Measurements from ENCODE around the gene RUNDC1.
"Not testable (repeated sequence)": the region's sequence is repeated elsewhere in the genome, so short reads cannot be mapped to it uniquely, and the experiment has no call there.

RUNDC1 gene

DNA sequence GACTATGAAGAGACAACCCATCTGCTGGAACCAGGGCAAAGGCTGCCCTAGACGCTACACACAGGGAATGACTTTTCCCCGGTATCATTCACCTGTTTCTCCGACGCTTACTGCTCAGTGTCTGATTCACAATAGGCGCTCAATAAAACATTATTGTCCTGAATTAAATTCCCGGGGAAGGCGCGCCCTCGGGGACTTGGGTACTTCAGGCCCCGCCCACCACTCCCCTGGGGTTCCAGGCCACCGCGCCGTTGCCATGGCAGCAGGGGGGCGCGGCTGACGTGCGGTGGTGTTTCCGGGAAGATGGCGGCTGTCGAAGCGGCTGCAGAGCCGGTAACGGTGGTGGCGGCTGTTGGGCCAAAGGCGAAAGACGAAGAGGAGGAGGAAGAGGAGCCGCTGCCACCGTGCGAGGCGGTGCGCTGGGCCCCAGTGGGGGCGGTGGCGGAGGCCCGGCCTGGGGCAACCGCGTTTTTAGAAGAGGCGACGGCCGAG is at the start of gene RUNDC1:
TSS of gene RUNDC1 (plus strand) at position 292 of the 492 bp plus-strand sequence. CDS start at position 304, 12 bp downstream.
- peak; percentile 97 for DNase-seq

DNA sequence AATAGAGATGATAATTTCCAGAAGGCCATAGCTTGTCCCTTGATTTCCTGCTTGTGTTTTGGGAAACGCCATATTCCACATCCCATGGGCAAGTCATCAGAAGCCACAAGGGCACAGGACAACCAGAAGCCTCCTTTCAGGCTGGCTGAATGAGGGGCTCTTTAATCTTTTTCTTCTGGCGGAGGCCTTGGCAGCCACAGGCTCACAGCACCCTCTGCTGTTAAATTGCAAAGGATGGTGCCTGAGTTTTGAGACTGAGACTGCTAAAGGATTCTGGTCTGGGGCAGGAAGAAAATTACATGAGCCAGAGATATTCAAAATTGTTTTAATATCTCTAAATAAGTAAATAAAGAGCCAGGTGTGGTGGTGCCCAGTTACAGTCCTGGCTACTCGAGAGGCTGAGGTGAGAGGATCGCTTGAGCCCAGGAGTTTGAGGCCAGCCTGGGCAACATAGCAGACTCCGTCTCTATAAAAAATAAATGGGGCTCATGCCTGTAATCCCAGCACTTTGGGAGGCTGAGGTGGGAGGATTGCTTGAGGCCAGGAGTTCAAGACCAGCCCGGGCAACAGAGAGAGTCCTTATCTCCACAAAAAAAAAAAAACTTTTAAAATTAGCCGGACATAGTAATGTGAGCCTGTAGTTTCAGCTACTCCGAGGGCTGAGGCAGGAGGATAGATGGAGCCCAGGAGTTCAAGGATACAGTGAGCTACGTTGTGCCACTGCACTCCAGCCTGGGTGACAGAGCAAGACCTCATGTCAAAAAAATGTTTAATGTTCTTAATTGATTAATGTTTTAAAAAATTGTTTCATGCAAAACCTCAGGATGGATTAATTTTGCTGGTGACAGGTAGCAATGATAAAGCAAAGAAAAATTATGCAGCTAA is 42.4 kb upstream of the RUNDC1 start:
- no peak for DNase-seq

DNA sequence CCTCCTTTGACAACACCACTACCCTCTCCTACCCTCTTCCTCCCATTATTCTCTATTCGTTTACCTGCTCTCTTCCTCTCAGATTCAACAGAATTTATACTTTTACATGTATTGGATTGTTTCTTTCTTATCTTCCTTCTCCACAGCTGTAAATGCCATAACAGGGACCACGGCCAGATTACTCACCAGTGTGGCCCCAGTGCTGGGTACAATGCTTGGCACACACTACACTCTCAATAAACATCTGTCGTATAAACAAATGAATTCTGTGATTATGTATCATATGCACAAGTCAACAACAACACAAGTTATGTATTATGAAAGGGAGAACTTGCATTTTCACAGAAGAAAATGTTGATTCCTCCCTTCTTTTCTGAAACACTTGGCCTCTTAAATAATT is 36.2 kb upstream of the RUNDC1 start:
- DNase-seq: no peak

DNA sequence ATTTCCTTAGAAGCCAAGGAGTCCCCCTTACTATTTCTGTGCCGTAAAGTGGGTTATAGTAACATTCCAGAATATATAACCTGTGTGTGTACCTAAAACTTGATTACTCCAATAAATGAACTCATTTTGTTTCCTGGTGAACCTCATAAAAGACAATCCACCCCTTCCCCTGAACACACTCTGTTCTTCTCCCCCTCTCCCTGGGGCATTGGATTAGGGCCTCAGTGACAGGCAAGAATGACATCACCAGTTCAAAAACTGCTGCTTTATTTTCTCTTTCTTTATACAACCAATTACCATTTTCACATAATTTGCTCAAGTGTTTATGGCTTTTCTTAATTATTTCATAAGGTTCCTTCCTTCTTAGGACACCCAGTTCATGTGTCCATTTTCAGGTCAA is 33.6 kb upstream of the RUNDC1 start:
- no peak for DNase-seq

DNA sequence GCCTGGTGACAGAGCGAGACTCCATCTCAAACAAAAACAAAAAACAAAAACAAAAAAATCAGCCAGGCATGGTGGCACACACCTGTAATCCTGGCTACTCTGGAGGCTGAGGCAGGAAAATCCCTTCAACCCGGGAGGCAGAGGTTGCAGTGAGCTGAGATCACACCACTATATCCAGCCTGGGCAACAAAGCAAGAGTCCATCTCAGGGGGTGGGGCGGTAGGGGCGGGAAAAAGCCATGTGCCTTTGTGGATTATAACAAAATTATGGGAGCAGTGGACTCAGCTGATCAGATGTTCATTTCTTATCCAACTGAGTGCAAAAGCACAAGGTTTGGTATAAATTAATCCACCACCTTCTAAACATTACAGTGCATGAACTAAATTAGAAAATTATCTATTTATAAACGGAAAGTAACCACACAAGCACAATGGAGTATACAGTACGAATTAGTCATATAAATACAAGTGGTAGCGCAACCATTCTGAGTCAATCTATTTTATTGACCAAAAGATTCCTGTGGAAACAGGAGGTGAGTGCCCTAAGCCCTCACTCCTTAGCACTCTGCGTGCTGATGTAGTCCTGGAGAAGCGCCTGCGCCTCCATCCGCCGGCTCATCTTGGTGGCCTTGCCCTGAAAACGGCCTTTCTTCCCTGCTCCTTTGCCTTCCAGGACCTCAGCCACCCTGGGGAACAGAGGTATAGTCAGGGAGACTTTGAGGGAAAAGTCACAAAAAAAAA is 30.2 kb upstream of the RUNDC1 start:
- DNase-seq: no peak

DNA sequence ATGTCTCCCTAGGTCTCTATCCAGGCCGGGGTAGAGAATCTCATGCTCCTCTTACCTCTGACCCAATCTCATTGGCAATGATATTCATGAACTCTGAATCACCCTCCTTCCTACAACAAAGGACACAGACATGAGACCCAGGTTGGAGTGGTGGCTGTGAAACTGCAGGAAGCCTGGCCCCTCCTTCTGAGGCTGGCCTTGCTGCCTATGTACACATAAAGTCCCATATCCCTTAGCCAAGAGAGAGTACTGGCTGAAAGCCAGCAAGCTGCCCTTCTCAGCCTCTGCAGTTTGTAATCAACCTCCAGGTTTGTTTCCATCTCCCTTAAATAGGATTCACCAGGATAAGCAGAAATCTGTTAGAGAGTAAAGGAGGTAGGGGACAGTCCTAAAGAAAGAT is 26.7 kb upstream of the RUNDC1 start:
- no peak for DNase-seq

DNA sequence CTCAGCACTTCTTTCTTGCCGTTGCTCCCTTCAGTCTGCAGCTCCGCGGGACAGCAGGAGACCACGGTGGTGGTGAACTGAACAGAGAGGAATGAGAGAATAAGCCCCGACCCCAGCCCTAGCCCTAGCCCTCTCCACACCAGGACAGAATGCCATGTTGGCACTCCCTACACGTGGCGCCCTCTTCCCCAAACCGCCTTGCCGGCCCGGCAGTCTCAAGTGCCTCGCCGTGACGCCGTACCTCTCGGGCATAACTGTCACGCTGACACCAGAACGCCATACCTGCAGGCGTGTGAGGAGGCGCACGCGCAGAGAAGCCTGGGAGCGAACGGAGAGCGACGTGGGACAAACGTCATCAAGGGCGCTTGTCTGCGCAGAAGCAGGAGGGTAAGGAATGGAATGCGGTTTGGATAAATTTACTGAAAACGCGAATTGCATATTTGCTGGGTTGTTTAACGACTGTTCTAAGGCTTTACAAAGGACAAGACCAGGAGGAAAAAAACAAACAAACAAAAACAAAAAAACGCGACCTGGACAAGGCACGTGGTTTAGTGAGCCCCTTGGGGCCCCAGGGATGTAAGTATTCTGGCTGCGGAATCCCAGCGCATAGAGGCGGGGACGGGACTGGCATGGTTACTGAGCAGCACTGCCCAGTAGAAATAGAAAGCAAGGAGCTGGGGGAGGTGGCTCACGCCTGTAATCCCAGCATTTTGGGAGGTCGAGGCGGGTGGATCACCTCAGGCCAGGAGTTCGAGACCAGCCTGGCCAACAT is 16.0 kb upstream of the RUNDC1 start, which contains the start of gene AARSD1:
TSS of gene AARSD1 (minus strand) at position 294 of the 772 bp plus-strand sequence. CDS start at position 280, 14 bp downstream.
- DNase-seq: peak; percentile 96

DNA sequence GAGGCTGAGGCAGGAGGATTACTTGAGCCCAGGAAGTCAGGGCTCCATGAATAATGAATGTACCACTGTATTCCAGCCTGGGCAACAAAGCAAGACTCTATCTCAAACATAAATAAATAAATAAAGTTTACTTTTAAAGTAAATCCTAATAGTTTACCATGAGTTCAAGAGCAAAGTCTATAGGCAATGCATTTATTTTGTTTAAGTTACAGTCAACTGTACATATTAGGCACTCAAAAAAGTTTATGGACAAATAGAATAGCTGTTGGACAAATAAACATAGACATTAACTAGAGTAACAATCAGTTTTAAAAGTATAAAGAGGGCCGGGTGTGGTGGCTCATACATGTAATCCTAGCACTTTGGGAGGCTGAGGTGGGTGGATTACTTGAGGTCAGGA is 12.4 kb upstream of the RUNDC1 start:
- no peak for DNase-seq

DNA sequence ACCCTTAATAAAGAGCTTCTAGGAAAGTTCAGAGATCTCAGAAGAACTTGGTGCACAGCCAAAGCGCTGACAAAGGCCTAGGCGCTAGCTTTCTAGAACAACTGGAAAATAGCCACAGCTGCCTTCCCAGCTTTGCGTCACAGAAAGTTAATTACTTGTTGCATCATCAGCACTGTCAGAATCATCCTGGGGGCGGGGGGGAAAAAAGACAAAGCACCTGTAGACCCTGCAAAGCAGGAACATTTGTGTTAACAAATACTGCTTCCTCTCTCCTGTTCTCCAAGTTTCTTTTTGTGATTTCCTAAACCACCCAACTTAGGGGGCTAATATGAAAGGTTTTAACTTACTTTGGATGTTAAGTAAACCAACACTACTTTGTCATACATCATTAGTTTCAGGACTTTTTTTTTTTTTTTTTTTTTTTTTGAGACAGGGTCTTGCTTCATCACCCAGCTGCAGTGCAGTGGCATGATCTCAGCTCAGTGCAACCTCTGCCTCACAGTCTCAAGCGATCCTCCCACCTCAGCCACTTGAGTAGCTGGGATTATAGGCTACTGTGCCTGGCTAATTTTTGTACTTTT is 11.3 kb upstream of the RUNDC1 start:
- no peak for DNase-seq

DNA sequence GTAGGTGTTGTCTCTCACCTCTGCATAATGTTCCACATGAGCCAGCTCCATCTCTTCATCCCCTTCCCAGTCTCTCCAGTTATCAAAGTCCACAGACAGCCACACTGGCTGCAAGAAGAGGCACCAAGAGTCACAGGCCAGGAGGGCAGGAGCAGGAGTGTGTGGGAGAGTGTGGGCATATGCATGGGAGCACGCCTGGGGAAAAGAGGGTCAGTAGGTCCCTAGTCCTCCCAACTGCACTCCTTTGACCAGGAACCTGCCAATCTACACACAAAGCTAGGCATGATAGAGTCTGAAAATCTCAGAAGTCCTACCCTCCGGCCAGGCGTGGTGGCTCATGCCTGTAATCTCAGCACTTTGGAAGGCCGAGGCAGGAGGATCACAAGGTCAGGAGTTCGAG is 8.8 kb upstream of the RUNDC1 start:
- no peak for DNase-seq

DNA sequence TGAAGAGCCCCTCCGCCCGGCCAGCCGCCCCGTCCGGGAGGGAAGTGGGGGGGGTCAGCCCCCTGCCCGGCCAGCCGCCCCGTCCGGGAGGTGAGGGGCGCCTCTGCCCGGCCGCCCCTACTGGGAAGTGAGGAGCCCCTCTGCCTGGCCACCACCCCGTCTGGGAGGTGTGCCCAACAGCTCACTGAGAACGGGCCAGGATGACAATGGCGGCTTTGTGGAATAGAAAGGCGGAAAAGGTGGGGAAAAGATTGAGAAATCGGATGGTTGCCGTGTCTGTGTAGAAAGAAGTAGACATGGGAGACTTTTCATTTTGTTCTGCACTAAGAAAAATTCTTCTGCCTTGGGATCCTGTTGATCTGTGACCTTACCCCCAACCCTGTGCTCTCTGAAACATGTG is 7.0 kb upstream of the RUNDC1 start:
- DNase-seq: not testable (repeated sequence)

DNA sequence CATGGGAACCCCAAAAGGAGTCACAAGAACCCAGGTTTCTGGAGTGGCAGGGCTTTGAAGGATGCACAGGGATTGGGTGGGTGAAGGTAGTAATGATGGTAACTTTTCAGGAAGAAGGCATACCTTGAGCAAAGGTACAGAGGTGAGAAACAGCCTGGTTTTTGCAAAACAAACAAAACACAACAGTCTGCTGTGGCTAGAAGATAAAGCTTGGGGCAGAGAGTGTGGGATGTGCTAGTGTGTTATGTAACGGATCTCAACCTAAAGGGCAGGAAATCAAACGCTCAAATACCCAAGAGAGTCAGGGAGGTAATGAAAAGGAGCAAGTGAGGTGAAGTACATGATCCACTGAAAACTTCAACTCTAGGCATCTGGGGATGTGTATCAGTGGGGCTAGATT is 5.1 kb upstream of the RUNDC1 start:
- DNase-seq: peak; percentile 4

DNA sequence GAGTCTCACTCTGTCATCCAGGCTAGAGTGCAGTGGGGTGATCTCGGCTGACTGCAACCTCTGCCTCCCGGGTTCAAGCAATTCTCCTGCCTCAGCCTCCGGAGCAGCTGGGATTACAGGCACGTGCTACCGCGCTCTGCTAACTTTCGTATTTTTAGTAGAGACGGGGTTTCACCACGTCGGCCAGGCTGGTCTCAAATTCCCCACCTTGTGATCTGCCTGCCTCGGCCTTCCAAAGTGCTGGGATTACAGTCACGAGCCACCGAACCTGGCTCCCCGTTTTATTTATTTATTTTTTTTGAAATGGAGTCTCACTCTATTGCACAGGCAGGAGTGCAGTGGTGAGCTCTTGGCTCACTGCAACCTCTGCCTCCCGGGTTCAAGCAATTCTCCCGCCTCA is 4.7 kb upstream of the RUNDC1 start:
- DNase-seq: peak; percentile 2

DNA sequence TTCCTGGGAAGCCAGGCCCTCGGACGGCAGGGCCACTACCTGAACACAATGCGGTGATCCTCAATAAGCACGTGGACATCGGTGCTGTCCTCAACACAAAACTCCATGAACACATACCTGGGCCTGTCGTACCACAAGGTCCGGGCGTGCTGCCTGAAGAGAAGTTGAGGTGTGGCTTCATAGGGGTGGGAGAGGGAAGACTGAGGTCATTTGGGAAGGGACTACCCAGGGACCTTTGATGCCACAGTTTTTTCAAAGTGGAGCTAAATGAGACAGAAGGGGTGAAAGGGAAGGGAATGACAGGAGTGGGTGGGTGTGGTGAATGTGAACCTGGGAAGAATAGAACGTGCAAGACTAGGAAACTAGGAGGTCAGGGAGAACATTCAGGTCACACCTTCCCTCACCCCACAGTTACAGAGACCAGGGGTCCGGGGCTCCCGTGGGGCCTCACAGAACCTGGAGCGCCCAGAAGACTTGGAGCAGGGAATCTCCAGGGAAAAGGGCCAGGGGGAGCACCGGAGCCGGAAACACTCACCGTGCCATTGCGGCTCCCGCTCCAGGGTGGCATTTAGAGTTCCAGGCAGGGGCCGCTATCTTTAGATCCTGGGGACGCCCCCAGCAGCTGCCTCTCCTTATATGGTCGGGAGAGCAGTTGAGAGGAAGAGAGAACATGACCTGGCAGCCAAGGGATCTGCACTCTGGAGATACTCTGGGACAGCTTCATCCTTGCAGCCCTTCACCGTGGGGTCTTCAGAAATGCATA is 673 bp upstream of the RUNDC1 start, which contains the start of gene PTGES3L:
TSS of gene PTGES3L (minus strand) at position 570 of the 763 bp plus-strand sequence. CDS start at position 543, 27 bp downstream.
- DNase-seq: peak; percentile 66

DNA sequence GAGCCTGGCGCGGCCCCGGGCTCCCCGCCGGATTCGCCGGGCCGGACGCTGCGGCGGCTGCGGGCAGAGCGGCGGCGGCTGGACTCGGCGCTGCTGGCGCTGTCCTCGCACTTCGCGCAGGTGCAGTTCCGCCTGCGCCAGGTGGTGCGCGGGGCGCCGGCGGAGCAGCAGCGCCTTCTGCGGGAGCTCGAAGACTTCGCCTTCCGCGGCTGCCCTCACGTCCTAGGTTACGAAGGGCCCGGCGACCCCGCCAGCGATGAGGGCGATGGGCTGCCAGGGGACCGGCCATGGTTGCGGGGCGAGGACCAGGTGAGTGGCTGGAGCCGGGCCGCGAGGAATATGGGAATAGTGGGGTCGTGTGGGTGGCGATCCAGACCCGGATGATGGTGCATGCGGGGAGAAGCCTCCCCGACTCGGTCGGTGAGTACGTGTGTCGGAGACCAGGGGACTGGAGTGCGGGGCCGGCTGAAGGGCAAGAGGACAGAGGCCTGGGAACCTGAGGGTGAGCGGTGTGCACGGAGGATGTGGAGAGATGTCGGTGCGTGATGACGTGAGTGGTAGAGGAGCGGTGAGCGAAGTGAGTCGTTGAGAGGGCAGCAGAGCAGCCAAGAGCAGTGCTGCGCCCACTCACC is 517 bp downstream of the RUNDC1 start:
- DNase-seq: peak; percentile 85

DNA sequence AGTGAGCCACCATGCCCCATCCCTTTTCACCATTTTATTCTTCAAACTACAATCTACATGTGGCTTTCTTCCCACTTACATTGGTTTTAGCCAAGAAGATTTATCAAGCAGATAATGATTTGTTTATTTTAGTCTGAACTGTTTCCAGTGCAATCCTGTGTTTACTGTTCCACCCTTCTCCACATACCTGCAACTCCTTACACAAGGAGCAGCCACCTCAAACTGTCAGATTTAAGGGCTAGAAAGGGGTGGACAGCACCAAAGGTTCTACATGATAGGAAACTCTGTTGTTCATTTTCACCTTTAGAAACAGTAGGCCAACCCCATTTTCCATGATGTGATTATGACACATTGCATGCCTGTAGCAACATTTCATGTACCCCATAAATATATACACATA is 1.9 kb downstream of the RUNDC1 start:
- no peak for DNase-seq

DNA sequence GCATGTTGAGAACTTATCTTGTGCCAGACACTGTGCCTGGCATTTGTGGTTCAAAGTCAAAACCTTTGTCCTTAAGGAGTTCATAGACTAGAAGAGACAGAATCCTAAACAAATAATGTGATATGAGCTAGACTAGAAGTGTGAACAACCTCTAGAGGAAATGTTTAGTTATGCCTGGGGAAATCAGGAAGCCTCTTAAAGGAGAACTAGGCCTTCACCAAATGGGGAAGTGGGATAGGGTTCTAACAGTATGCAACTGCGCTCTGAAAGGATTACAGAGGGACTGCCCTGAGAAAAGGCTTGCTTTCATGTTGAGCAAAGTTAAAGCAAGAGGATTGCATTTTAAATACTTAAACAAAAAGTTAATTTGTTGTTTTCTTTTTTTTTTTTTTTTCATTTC is 4.9 kb downstream of the RUNDC1 start:
- DNase-seq: no peak

DNA sequence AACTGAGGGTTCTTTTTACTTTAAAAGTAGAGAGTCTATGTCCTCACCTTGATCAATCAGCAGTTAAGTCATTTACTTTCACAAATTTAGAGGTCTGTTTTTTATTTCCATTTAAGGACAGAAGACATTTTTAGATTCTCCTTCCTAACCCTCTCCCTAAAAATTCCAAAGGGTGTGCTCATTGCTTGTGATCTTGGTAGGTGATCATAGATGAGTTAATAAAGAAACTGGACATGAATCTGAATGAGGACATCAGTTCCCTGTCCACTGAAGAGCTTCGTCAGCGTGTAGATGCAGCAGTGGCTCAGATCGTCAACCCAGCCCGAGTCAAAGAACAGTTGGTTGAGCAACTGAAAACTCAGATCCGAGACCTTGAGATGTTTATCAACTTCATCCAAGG is 8.8 kb downstream of the RUNDC1 start:
- peak; percentile 21 for DNase-seq

DNA sequence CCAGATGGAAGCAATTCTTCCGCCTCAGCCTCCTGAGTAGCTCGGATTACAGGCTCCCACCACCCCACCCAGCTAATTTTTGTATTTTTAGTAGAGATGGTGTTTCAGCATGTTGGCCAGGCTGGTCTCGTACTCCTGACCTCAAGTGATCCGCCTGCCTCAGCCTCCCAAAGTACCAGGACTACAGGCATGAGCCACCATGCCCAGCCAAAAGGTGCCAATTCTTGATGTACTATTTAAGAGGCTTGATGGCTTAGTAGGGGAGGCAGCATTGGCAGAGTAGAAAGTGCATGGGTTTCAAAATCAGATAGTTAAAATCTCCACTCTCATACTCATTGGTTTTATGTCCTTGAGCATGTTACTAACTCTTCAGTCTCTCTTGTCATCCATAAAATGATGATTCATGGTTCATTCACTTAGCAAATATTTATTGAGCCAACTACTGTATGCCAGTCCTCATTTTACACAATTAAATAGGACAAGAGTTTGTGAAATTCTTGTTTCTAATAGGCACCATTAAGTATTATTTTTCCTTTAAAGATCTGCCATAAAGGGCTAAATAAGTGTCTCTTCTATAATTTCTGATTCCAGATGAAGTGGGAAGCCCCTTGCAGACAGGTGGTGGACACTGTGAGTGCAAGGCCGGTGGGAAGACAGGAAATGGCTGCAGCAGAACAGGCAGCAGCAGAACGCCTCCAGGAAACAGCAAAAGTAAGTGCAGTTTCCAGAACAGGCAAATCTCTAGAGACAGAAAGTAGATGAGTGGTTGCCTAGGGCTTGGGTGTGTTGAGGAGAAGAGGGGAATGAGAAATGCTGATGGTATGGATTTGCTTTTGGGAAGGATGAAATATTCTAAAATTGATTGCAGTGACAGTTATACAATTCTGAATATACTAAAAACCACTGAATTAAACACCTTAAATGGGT is 9.6 kb downstream of the RUNDC1 start:
- no peak for DNase-seq

DNA sequence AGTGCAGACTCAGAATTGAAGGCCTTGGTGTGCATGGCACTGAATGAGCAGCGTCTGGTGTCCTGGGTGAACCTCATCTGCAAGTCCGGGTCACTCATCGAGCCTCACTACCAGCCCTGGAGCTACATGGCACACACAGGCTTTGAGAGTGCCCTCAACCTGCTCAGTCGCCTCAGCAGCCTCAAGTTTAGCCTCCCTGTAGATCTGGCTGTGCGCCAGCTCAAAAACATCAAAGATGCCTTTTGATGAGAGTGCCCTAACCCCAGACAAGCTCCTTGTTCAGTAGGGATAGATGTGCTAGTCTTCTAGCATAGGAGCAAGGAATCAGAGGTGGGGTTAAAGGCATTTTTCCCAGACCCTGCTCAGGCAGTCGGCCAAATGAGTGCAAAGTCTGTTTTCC is 11.1 kb downstream of the RUNDC1 start:
- no peak for DNase-seq

Data from activated effector memory CD4-positive, alpha-beta T cell treated with anti-CD3 and anti-CD28 coated beads, Interleukin-2, amount 50 U/mL, for 16 hours (primary cell).